ENCODE results near the gene CAMKK1.

DNA sequence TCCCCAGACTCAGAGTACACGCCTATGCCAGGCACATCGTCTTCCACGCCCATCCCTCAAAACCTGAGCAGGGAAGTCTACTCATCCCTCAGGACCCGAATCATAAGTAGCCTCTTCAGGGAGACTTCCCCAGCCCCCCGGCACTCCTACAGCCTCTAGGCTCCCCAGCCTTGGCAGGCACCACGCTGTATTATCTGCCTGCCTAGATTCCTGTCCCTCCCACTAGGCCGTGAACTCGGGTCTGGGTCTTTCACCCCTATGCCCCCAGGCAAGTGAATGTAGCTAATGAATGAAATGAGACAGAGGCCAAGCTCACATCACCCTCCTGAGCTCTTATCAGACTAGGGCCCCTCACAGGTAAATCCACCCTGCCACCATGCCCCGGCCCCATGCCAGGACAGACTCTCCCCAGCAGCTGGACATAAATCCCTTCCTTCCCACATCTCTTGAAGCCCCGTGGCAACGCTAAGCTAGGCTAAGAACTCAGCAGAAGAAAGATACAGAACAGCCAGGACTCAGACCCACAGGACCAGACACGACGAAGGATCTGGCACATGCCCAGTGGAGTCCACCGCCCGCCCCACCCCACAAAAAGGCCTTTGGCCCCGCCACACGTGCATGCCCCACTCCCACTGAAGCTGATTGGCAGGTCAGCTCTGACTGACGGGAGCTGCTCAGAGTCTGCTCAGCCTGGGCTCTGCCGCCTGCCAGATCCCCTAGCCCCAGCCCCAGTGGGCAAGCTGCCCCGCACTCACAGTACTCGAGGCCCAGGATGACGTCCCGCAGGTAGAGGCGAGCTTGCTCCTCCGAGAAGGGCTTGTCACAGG, 13.0 kb downstream of the CAMKK1 start:
- TF ChIP-seq POLR2A (IDR thresholded peaks at IDR 0.05; ENCODE audit: low read depth, low read length), result no peak
- TF ChIP-seq, protein P1, sequence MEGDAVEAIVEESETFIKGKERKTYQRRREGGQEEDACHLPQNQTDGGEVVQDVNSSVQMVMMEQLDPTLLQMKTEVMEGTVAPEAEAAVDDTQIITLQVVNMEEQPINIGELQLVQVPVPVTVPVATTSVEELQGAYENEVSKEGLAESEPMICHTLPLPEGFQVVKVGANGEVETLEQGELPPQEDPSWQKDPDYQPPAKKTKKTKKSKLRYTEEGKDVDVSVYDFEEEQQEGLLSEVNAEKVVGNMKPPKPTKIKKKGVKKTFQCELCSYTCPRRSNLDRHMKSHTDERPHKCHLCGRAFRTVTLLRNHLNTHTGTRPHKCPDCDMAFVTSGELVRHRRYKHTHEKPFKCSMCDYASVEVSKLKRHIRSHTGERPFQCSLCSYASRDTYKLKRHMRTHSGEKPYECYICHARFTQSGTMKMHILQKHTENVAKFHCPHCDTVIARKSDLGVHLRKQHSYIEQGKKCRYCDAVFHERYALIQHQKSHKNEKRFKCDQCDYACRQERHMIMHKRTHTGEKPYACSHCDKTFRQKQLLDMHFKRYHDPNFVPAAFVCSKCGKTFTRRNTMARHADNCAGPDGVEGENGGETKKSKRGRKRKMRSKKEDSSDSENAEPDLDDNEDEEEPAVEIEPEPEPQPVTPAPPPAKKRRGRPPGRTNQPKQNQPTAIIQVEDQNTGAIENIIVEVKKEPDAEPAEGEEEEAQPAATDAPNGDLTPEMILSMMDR (IDR thresholded peaks at IDR 0.05; ENCODE audit: extremely low read depth in 1 of 2, insufficient read depth in 1 of 2, low read depth in 1 of 2, low read length in 2 of 2), result no peak
- TF ChIP-seq EZH2 (IDR thresholded peaks at IDR 0.05; ENCODE audit: borderline replicate concordance, low read depth, low read length, severe bottlenecking), result no peak
- TF ChIP-seq MYC (IDR thresholded peaks at IDR 0.05; ENCODE audit: low read depth, low read length), result no peak

All from endothelial cell of umbilical vein (primary cell).